Hippocampal formation (tissue), 2 donors: ENCODE data around the gene CAMK2D.
A peak's percentile ranks its signal among the peaks of the same experiment; 100 is the strongest.

Experiments
- DNase-seq, 2 donors: peaks; one replicate each; lab custom pipeline; 2025; lab: John Stamatoyannopoulos, UW

CAMK2D gene

GRCh38 chr4:113763029-113763285, 1.4 kb upstream of the CAMK2D start:
- DNase-seq = no peak

DNA sequence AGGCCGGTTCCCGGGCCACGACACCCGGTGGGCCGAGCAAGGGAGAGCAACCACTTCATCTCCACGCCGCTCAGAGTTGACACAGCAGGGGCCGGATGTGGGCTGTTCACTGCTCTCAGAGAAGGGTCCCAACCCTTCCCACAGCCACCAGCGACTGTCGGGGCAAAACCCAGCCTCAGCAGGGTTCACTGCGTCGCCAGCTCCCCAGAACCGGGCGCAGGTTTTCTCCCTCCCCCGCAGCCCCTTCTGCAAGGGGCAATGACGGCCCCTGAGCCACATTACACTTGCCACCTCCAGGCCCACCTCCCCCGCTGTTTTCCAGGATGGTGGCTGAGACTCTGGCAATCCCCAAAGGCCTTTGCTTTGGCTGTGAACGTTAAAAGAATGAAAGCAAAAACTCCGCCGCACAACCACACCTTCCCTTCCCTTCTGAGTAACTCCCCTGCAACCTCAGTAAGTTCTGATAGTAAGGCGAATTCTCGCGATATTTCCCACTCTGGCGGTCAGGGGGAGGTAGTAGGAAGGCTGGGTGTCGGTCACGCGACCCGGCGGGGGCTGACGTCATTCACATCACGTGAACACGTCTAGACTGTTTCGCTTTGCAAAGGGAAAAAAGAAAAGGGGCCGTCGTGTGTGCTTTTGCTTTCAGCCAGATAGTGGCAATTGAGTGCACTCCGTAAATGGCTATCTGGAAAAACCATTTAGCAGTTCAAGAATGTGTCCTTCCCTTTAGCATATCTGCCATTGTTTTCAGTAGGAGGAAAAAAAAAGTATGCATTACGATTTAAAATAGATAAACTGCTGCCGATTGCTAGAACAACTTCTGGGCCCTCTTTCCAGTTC, 869 bp upstream of the CAMK2D start:
- DNase-seq = peak; percentile 94 to 98

DNA sequence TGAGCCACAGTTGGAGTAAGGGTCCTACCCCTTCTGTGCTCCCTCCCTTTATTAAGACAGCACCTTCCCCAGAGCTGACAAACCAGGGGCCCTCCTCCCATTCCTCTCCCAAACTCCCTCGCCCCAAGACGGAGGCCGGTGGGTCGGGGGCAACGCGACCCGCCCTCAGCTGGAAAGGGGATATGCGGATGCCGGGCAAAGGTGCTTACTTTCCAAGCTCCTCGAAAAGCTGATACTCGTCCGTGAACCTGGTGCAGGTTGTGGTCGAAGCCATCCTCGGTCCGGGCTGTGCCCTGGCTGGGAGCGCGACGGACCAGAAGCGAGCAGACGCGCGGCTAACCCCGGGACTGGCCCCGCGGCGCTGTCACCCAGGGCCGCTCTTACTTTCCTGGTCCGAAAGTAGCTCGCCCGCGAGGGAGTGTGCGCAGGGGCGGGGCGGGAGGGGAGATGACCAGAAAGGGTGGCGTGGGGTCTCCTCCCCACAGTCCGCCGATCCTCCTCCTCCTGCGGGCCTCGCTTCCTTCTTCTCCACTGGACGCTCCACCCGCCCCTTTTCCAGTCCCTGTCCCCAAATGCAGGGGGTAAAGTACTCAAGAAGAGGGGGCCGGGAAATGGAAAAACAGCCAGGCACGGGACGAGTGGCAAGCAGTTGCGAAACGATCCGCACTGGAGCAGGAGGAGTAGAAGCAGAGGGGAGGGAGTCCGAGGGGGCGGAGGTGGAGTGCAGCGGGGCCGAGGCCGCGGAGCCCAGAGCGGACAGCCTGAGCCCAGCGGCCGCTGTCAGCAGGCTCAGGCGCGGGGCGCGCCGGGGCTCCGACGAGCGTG, 531 bp downstream of the CAMK2D start:
- DNase-seq = peak; percentile 52 to 71

DNA sequence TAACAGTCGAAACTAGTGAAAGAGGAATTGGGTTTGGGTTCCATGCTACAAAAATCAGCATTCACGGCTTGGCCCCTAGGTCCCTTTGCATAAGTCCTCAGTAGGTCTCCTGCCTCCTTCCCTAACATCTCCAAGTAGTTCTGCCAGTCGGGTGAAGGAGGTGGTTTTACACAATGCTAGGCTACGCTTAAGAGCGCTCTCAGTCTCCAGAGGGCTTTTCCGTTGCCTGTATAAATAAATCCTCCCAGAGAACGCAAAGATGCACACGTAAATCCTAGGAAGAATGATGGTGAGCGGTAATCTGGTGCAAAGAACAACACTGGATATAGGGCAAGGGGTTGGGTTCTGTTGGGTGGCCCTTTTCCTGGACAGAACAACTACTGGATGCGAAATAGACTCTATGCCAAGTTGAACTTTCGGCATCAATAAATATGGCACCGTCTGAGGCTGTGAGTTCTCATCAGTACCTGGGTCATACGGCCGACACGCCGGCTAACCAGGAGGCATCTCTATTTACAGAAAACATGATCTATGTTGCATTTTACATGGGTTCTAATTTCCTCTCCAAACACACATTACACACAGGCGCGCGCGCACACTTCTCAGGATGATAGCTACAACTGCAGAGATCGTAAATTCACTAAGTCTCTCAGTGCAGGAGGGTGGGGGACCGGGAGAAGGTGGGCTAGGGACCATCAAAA, 1.3 kb downstream of the CAMK2D start:
- DNase-seq = peak in 1 of 2 donors; percentile 34

GRCh38 chr4:113759696-113760093, 1.8 kb downstream of the CAMK2D start:
- no peak for DNase-seq

DNA sequence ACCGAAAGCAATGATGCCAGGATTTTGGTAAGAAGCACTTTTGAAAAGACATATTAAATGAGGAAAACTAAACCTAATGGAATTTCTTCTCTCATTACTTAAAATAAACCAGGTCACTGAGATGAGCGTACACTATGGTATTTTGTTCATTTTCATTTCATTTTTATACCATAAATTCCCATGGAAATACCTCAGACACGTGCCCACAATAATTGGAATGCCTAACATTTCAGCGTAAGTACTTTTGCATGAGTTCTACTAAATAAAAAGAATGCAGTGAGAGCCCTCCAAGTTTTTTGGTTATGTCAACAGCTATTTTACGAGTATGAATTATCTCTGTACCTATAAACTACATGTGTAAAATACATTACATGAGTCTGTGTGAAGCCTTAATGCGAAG, 3.2 kb downstream of the CAMK2D start:
- DNase-seq = no peak

DNA sequence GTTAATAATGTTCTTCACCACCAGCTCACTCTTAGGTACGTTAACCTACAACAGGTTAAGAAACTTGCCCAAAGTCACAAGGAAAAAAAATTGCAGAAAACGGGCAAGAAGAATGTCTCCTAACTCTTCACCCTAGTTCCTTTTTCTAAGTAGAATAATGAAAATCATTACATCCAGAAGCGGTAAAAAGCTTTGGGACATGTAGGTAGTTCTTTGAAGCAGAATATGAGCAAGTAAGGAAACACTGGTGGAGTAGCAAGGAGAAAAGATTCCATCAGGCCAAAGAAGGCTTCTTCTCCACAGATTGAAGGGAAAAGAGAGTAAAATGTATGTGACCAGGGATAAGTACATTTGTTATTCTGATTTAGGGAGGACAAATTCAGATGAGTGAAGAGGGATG, 4.1 kb downstream of the CAMK2D start:
- no peak for DNase-seq

GRCh38 chr4:113756005-113756410, 5.5 kb downstream of the CAMK2D start:
- peak in 1 of 2 donors; percentile 31 for DNase-seq

GRCh38 chr4:113750734-113751133, 10.8 kb downstream of the CAMK2D start:
- no peak for DNase-seq

DNA sequence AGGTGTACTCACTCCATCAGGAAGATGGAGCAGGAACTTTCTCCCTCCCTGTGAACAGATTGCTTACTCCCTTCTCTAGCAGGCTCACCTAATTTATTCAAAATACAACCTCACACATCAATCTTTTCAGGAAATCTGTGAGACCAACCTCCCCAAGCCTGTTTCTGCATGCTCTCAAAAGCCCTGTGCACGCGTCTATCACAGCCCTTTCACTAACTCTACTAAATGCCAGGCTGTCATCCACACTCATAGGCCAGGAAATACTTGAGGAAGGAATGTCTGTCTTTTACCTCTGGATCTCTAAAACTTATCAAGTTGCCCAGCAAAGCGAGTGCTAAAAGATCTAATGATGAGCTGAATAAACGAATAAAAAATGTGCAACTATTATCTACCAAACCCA, 11.2 kb downstream of the CAMK2D start:
- no peak for DNase-seq

DNA sequence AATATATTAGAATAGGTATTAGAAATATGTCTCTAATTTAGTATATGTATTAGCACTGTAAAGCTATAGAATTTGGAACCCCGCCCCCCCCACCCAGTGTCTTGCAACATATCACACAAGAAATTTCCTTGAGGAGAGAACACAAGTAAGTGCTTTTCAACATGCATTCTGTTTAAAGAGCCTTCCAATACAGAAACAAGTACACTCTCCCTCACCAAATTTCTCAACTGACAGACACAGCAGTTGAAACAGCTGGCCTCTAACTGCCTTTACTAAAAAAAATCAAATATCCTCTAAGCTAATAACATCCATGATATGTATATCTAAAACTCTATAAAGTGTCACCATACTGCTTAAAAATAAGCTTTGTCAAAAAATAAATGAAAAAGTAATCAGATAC, 12.4 kb downstream of the CAMK2D start:
- no peak for DNase-seq

GRCh38 chr4:113747949-113748348, 13.6 kb downstream of the CAMK2D start:
- no peak for DNase-seq

GRCh38 chr4:113745711-113746110, 15.8 kb downstream of the CAMK2D start:
- no peak for DNase-seq

DNA sequence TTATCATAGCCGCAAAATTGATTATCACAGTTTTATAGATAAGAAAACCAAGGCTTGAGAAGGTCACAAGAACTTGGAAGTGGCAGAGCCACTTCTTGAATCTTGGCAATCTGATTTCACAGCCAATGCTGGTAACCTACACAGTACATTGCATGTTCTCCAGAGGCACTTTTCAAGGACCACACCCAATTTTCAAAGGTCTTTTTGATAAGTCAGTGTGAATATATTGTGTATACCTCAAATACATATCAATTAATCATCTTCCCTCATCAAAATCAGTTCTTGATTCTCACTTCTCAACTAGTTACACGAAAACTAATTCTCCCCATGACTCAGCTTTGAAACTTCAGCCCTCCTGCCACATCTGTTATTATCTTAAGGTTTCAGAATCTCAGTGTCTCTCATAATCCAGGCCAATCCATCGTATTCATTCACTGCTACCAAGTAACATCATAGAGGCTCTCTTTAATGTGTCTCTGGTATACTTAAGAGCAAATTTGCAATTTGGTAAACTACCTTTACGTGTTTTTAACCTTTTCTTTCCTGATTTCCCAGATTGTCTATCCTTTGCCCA, 16.8 kb downstream of the CAMK2D start:
- no peak for DNase-seq

DNA sequence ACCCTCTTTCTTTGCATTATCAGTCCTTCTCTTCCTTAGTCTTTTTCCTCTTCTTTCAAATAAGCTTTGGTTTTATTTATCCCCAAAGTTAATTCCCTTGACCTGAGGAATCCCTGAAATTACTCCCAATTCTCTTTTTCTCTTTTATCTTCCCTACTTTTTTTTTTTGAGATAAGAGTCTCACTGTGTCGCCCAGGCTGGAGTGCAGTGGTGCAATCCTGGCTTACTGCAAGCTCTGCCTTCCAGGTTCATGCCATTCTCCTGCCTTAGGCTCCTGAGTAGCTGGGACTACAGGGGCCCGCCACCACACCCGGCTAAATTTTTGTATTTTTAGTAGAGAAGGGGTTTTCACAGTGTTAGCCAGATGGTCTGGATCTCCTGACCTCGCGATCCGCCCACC, 17.8 kb downstream of the CAMK2D start:
- no peak for DNase-seq

DNA sequence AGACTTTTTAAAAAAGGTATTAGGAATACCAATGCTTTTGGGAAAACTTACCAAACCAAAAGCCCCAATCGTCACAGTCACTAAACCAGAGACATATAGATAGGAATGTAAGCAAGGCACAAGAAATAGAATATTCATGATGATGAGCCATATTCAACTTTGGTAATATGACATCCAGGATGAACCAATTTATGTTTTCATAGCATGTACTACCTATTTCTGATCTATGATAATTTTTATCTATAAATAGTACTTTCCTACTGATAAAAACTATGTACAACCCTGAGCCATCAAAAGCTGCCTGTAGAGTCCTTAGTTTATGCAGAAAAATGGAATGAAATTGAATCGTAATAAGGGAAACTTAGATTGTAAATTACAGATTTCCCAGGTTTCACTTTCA, 18.9 kb downstream of the CAMK2D start:
- DNase-seq = no peak

DNA sequence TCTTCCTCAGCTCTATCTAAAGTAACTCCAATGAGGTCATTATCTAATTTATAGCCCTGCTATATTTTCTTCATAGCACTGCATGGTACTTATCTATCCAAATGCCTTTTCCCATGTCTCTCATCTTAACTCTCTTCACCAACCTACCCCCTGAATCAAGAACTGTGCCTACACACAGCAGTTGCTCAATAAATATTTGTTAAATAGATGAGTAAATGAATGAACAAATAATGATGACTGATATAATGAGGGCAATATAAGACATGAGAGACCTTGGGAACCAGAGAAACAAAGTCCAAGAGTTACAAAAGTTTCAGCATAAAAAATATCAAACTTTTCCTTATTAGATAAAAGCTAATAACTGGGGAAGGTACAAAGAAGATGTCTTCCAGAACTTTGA, 19.6 kb downstream of the CAMK2D start:
- no peak for DNase-seq

- DNase-seq = no peak
These were observed 20.6 kb downstream of the CAMK2D start for GRCh38 chr4:113740857-113741379.

GRCh38 chr4:113739197-113739596, 22.3 kb downstream of the CAMK2D start:
- DNase-seq = no peak

- no peak for DNase-seq
These were observed 23.3 kb downstream of the CAMK2D start for GRCh38 chr4:113738251-113738650.

GRCh38 chr4:113733685-113734084, 27.9 kb downstream of the CAMK2D start:
- no peak for DNase-seq

DNA sequence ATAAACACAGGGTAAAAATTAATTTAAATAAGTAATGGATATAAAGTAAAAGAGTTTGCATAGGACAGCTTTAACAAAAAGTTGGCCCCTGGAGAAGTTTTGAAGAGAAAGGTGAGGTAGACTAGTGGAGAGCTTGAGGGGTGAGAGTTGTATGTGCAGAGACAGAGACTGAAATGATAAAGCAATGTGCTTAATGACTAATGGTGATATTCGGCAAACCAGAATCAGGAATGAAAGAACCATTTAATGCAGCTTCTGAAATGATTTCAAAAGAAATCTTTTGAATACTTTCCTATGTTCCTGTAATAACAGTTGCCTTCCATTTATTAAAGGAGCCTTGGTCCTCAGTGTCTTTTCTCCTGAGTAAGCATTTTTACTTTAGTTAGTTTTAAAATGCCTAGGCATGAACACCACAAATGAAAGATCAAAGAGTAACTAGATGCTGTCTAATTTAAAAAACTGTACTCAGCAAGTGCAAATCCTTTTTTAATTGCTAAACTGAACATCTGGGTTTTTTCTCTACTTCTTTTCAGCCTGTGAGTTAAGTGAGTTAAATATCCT, 28.5 kb downstream of the CAMK2D start:
- no peak for DNase-seq
